ENCODE results near the gene OR2A5.

DNA sequence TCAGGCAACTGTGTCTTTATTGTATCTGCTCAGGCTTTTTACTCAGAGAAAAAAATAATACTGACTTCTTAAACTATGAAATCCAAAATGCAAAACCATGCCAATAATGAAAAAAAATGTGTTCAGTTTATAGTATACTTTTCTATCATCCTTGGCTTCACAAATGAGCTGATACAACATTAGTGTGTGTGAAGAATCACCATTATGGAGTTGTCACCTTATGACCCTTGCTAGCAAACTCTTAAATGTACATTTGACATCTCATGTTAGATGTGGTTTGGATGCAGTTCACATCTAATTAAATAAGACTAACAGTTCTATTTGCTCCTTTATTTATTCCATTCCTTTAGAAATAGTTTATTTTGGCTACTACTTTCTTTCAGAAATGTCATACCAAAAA lies 56.5 kb downstream of the OR2A5 start:
- TF ChIP-seq, protein P1, sequence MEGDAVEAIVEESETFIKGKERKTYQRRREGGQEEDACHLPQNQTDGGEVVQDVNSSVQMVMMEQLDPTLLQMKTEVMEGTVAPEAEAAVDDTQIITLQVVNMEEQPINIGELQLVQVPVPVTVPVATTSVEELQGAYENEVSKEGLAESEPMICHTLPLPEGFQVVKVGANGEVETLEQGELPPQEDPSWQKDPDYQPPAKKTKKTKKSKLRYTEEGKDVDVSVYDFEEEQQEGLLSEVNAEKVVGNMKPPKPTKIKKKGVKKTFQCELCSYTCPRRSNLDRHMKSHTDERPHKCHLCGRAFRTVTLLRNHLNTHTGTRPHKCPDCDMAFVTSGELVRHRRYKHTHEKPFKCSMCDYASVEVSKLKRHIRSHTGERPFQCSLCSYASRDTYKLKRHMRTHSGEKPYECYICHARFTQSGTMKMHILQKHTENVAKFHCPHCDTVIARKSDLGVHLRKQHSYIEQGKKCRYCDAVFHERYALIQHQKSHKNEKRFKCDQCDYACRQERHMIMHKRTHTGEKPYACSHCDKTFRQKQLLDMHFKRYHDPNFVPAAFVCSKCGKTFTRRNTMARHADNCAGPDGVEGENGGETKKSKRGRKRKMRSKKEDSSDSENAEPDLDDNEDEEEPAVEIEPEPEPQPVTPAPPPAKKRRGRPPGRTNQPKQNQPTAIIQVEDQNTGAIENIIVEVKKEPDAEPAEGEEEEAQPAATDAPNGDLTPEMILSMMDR (IDR thresholded peaks at IDR 0.05) = no peak
- TF ChIP-seq POLR2A (IDR thresholded peaks at IDR 0.05) = no peak

Measured in testis (tissue), 2 donors.